Fibroblast of peridontal ligament (primary cell): ENCODE results near the gene TSPEAR.

Experiments used
- DNase-seq: peaks from one replicate; pipeline ENCODE4 v3.0.0-alpha.2; 2010; ENCODE audit errors: extremely low read depth

Gene TSPEAR

GRCh38 chr21:44722731-44723130 lies 11.4 kb upstream of the TSPEAR start:
- DNase-seq = no peak

- no peak for DNase-seq
Observed at GRCh38 chr21:44720170-44720569, 8.8 kb upstream of the TSPEAR start.

DNA sequence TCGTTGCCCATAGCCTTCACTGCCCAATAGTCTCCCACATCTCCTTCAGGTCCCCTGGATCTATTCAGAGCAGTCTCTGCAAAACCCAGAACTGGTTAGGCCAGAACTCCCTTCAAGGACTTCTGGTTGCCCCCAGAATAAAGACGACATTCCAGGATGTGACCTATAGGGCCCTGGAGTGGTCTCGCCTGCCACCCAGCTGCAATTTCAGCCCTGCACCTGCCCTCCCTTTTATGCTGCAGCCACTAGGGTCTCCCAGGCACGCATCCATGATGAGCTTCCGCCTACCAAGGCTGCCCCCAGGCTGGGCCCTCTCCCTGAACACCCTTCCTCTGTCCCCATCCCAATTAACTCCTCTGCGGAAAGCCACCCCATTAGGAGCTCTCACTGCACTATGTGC lies 7.2 kb upstream of the TSPEAR start:
- DNase-seq = no peak

- DNase-seq = no peak
Observed at GRCh38 chr21:44718093-44718492, 6.7 kb upstream of the TSPEAR start.

DNA sequence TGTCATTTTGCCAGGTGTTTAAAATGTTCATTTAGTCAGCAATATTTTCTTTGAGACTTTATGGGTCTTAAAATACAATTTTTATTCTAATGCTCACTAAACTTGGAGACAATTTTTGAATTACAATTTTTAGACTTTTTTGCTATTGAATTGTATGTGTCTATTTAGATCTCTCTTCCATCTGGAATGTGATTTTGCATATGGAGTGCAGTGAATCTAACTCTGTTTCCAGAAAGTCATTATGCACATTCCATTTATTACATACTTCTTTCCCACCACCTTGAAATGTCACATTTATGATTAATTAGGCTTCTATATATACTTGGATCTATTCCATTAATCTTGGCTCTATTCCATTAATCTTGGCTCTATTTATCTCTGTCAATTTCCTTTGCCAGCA lies 5.6 kb upstream of the TSPEAR start:
- no peak for DNase-seq

DNA sequence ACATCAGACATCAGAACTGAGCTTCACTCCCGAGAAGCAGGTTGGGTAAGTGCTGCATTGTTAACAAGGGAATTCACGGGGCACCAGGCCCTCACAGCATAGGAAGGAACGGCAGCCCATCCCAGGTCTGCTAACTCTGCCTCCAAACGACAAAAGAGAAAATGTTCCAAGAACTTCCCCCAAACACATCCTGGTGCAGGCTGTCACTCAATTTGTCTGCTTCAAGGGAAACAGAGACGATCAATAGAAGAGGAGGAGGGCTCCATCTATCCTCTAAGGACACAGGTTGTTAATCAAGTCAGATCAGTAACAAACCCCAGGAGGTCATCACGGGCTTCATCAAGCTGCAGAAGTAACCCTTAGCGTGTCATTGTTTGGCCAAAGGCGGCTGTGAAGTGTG lies 3.5 kb upstream of the TSPEAR start:
- DNase-seq = no peak

DNA sequence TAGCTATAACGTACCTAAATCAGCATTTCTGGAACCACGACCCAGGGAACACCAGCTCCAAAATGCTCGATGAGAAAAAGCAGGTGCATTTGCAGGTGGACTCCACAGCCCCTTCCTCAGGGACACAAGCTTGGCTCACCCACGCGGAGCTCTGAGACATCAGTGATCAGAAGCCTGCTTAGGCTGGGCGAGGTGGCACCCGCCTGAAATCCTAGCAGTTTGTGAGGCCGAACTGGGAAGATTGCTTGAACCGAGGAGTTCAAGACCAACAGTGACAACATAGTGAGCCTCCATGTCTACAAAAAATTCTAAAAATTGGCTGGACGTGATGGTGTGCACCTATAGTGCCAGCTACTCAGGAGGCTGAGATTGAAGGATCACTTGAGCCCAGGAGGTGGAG lies 2.5 kb upstream of the TSPEAR start:
- DNase-seq = no peak

- no peak for DNase-seq
Observed at GRCh38 chr21:44713130-44713529, 1.8 kb upstream of the TSPEAR start.

DNA sequence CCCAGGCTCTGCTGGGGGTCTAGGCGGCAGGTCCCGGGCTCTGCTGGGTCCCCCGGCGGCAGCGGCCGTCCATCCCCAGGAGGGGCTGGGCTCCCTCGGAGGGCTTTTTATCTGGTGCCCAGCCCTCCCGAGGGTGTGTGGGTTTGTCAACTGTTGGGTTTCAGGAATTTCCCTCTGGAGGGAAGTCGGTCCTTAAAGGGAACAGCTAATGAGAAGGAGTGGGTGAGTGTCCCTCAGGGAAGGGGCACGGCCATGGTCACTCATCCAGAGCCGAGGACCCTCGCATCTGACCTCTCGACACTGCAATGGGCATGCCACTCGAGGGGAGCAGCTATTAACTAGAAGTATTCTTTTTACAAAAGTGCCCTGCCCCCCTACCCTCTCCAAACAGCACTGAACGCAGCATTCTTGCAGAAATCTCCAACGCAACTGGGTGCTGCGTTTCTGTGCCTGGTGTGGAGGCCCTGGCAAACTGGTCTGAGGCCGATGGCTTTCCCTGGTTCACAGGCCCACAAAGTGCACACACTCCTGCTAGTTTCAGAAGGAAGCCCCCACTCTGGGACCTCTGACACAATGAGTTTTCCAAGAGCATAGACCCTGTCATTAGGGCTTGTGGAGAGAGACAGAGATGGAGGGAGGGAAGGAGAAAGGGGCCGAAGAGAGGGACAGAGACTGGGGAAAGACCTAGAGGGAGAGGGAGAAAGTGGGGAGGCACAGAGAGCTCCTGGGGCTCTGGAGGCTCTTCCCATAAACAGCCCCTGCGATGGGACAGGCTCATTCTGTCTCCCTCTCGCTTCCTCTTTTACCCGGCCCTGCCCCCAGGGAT lies 1.0 kb upstream of the TSPEAR start:
- DNase-seq = no peak

- no peak for DNase-seq
Observed at GRCh38 chr21:44710756-44711326, 531 bp downstream of the TSPEAR start.

GRCh38 chr21:44710294-44710665 lies 1.1 kb downstream of the TSPEAR start:
- DNase-seq = no peak

DNA sequence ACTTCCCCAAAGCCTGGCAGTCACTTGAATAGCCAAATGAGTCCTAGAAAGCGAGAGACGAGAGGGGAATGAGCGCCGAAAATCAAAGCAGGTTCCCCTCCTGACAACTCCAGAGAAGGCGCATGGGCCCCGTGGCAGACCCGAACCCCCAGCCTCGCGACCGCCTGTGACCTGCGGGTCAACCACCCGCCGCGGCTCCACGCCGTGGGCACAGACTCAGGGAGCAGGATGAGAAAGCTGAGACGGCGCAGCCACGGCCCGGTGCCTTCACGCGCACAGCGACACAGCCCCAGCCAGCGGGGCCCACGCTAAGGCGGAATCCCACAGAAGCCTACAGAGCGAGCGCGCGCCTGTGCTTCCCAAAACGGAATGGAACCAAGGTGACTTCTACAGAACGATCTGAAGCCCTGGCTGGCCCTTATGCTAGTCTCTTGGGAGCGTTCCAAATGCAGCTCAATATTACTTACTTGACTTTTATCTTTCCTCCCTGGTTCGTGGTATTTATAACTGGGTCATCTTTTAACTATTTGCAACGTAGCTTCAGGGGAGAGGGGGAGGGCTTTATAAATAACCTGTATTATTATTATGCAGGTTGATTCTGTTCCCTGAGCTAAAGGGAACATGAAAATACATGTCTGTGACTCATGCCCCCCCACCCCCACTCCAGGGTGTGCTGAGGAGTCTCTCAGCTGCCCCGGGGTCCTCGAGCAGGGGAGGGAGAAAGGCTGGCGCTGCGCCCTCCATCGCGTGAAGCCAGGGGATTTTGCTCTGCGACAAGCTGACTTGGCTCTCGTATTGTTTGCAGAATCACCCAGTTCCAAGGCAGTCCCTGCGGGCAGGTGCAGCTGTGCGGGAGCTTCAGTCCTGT lies 1.7 kb downstream of the TSPEAR start:
- DNase-seq = no peak

GRCh38 chr21:44708866-44709425 lies 2.4 kb downstream of the TSPEAR start:
- DNase-seq = no peak

DNA sequence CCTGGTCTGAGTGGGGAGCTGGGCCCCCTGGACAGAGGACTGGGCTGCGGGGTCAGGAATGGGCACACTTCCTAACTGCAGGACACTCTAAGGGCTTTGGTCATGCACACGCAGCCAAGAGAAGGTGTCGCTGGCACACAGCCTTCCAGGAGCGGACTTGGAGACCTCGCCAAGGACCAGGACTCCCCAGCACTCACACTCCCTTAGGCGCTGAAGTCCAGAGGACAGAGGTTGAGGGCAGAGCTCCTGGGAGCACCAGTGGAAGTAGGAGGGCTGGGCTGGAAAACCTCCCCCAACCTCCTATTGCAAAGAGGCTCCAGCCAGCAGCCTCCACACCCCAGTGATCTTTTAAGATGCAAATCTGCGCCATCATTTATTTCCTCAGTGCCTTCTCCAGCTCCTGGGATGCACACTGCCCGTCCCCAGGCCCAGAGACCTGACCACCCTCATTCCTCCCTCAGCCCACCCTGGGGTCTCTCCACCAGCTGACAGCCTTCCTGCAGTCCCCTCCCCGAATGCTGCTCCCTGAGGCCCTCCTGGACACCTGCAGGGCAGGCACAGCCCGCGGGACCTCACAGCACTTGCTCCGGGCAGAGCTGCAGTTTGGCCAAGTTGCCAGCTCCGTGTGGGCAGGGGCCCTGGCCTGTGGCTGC lies 3.0 kb downstream of the TSPEAR start:
- DNase-seq = no peak

DNA sequence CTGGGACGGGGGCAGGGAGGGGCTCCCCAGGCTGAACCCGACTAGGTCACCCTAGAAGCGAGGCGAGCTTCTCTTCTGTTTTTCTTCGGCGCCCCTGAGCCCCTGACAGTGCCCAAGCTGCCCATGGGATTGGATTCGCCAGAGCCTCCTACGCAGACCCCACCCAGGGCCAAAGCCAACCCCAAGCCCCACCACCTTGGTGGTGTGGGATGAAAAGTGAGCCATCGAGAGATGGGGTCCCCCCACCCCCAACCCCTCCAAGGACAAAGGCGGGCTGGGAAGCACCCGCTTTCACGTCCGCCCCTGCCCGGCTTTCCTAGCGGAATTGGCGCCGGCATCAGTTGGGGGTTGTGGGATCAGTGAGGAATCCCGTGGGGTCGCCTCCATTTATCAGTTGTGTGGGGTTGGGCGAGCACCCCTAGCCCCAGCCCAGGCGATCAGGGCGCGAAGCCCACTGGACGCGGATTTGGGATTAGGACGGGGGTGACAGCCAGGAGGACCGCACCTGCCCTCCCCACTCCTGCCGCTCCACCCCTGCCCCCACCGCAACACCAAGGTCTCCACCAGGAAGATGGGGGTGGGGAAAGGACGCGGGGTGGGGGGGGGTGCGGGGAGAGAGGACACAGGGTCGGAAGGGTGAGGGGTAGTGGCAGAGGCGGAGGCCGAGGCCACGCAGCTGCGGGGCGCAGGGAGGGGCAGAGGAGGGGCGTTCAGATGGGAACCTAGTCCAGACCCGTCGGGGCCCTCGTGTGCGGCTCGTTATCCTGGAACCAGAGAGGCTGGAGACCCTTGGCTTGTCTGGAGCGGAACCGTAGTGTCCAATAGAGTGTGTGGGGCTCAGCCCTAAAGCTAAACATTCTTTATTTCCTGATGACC lies 4.4 kb downstream of the TSPEAR start:
- DNase-seq = no peak

DNA sequence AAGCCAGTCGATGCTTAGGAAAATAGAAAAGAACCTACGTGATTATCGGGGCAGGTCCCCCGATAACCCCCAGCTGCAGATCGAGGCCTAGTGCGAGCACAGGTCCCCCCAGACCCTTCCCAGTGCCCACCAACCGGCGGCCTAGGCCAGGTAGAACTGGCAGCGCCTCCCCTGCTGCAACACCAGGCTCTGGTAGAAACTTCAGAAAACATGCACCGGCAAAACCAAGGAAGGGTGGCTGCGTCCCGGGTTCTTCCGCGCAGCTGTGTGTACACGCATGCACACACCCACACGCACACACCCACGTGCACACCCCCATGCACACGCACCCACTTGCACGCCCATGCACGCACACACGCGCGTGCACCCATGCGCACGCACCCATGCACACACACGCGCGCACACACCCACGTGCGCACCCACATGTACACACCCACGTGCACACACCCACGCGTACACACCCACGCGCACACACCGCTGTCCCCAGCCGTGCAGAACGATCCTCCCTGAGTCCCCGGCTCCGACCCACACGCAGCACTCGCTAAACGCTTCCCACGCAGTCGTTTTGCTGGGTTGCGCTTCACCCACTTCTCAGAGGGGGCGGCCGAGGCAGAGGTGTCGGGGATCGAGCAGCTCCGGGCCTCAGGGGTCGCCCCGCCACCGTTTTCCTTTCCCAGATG lies 5.2 kb downstream of the TSPEAR start:
- no peak for DNase-seq

DNA sequence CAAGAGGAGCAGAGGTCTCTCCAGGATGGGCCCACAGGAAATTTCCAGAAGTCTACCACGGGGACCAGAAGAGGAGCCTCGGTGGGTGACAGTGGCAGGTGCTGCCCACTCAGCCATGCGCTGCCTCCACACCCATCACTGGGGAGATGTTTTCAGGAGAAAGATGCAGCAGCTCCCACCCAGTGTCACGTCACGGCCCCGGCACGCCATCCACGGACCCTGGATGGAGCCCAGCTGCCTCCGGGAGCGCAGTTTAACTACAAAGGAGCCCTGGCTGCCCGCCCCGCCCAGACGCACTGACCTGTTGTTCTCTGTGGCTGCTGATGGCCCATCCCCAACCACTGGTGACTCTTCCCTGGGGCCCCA lies 6.8 kb downstream of the TSPEAR start:
- DNase-seq = no peak

DNA sequence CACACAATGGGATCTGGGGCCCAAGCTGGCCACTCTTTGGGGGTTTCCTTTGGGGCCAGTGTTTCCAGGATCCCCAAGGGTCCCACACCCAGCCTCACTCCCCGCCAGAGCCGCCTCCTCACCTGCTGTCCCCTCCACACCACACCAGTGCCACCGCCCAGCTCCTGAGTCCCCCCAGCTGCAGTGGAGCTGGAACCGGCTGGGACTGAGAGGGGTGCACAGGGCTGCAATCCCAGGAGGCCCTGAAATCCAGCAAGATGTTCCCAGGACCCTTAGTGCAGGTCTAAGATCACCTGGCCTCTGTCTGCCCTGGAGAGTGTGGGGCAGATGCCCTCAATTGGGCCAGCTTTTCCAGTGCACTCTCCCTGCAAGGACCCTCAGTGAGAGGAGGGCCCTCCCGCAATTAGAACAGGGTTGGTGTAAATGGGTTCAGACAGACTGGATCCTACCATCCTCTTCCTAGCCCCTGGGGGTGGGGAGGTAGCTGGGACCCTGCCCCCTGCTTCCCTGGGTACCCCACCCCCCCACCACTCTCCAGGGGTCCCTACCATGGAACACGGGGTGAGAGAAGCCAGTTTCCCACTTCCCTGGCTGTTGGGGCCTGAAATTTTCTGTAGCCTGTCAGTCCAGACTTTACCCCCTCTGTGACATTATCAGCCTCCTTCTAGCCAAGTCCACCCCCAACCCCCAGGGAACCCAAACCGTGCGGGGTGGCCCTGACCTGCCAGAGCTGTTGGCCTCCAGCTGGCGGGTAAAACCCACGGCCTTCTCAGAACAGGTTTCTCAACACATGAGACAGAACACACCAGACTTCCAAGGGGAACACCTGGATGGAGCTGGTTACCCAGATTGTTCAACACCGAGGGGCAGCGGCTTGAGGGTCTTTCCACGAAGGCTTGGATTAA lies 7.4 kb downstream of the TSPEAR start:
- DNase-seq = no peak

GRCh38 chr21:44702973-44703730 lies 8.2 kb downstream of the TSPEAR start:
- no peak for DNase-seq
